Right atrium auricular region (tissue), 2 donors: ENCODE data around the gene PEX14. TPM values are rescaled to one million over a fixed set of nuclear protein-coding genes. Genes with fewer than 3 reads are reported as not detected.
A peak's percentile ranks its signal among the peaks of the same experiment; 100 is the strongest.

Experiments
- DNase-seq: peaks from one replicate; pipeline ENCODE4 v3.0.0-alpha.2; 2019; ENCODE audit warnings: low spot score
- H3K27ac ChIP-seq, 2 donors: fragments of 200-600 bp; sonication (generic); 1 replicate in 1 of 2; 2 replicates in 1 of 2; pipeline ENCODE4 v1.5.1; 2016 to 2019
- H3K27me3 ChIP-seq, 2 donors: fragments of 200-600 bp; sonication (generic); one replicate each; pipeline versions ENCODE4 v1.5.1 to v1.6.0; 2017 to 2019
- H3K36me3 ChIP-seq: fragments of 200-600 bp; sonication (generic); one replicate; pipeline ENCODE4 v1.5.1; 2016
- H3K4me1 ChIP-seq, 2 donors: fragments of 200-600 bp; sonication (generic); one replicate each; pipeline versions ENCODE4 v1.5.1 to v1.6.0; 2017 to 2019
- H3K4me3 ChIP-seq, 2 donors: fragments of 200-600 bp; sonication (generic); 1 replicate in 1 of 2; 2 replicates in 1 of 2; pipeline ENCODE4 v1.5.1; 2017 to 2019; ENCODE audit warnings: mild to moderate bottlenecking in 1 of 2, moderate library complexity in 1 of 2
- H3K9me3 ChIP-seq, 2 donors: fragments of 200-600 bp; sonication (generic); one replicate each; pipeline ENCODE4 v1.5.1; 2019
- total RNA-seq, 2 donors: library from RNA; depleted of rRNA; stranded (reverse); fragments of >200 nt; gene quantifications; one replicate each; pipeline ENCODE4 v1.1.0, GENCODE V29; 2016
- TF ChIP-seq, protein P1 (sequence below), 2 donors: fragments of 200-600 bp; sonication (generic); IDR thresholded peaks; one replicate each; pipeline ENCODE4 v1.5.1; 2019; ENCODE audit warnings: antibody characterized with exemption in 2 of 2

The PEX14 gene
- total RNA-seq, 2 donors from 2014 or later, result 13.7 to 14.5 TPM

GRCh38 chr1:10431070-10431730, 43.5 kb upstream of the PEX14 start:
- no peak for DNase-seq
- Histone ChIP-seq H3K36me3 (no peaks in the 10 kb centered on the region), H3K27ac (peak overlapping the region; percentile 63 to 70), H3K4me3 (peak overlapping the region; percentile 53 to 75), H3K9me3 (no peaks in the 10 kb centered on the region), H3K4me1 (peaks cover 0 to 18% of the 10 kb centered on the region in 2 donors), H3K27me3 (no peaks in the 10 kb centered on the region)
- TF ChIP-seq, protein P1, sequence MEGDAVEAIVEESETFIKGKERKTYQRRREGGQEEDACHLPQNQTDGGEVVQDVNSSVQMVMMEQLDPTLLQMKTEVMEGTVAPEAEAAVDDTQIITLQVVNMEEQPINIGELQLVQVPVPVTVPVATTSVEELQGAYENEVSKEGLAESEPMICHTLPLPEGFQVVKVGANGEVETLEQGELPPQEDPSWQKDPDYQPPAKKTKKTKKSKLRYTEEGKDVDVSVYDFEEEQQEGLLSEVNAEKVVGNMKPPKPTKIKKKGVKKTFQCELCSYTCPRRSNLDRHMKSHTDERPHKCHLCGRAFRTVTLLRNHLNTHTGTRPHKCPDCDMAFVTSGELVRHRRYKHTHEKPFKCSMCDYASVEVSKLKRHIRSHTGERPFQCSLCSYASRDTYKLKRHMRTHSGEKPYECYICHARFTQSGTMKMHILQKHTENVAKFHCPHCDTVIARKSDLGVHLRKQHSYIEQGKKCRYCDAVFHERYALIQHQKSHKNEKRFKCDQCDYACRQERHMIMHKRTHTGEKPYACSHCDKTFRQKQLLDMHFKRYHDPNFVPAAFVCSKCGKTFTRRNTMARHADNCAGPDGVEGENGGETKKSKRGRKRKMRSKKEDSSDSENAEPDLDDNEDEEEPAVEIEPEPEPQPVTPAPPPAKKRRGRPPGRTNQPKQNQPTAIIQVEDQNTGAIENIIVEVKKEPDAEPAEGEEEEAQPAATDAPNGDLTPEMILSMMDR (IDR thresholded peaks at IDR 0.05), result no peak

GRCh38 chr1:10432910-10433700, 41.6 kb upstream of the PEX14 start:
- Histone ChIP-seq H3K27ac (no peak overlapping the region), H3K9me3 (no peaks in the 10 kb centered on the region), H3K4me1 (peaks cover 0 to 18% of the 10 kb centered on the region in 2 donors), H3K27me3 (no peaks in the 10 kb centered on the region), H3K36me3 (no peaks in the 10 kb centered on the region), H3K4me3 (no peak overlapping the region)
- no peak for DNase-seq
- TF ChIP-seq, protein P1 (IDR thresholded peaks at IDR 0.05), result no peak

GRCh38 chr1:10433790-10434189, 41.0 kb upstream of the PEX14 start:
- H3K4me3 ChIP-seq, result no peak overlapping the region
- DNase-seq, result no peak
- no peaks in the 10 kb centered on the region for H3K9me3 ChIP-seq
- no peaks in the 10 kb centered on the region for H3K36me3 ChIP-seq
- H3K4me1 ChIP-seq, result peaks cover 0 to 18% of the 10 kb centered on the region in 2 donors
- no peak overlapping the region for H3K27ac ChIP-seq
- no peaks in the 10 kb centered on the region for H3K27me3 ChIP-seq
- TF ChIP-seq, protein P1 (IDR thresholded peaks at IDR 0.05), result no peak

DNA sequence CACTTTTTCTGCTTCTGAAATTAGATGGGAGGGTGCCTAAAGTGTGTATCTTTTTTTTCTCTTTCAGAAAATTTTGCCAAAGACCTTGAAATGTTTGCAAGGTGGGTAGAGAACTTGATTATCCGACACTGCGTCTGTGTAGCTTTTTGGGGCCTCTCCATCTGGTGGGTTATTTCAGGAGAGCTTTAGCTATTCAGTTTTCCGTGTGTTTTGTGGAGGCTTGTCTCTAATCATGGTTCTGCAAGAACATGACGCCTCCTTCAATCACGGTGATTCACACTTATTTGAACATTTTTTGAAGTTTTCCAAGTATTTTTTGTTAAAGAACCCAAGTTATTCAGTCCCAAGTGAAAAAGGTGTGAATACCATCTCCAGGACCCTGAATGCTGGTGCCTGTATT, 40.2 kb upstream of the PEX14 start:
- DNase-seq, result no peak
- no peaks in the 10 kb centered on the region for H3K27me3 ChIP-seq
- H3K36me3 ChIP-seq, result no peaks in the 10 kb centered on the region
- TF ChIP-seq, protein P1 (IDR thresholded peaks at IDR 0.05), result no peak
- H3K4me3 ChIP-seq, result no peak overlapping the region
- H3K4me1 ChIP-seq, result peaks cover 0 to 16% of the 10 kb centered on the region in 2 donors
- no peak overlapping the region for H3K27ac ChIP-seq
- H3K9me3 ChIP-seq, result no peaks in the 10 kb centered on the region

DNA sequence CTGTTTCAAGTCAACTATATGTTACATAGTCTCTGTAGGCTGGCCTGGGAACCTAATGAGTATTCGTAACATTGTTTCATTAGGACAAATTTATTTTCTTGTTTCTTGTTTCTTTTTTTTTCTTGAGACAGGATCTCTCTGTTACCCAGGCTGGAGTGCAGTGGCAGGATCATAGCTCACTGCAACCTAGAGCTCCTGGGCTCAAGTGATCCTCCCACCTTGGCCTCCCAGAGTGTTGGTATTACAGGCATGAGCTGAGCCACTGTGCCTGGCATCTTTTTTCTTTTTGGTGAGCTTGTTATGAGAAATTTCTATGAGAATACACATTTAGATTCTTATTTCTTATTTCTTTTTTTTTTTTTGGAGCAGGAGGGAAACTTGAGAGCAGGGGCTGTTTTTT, 37.7 kb upstream of the PEX14 start:
- TF ChIP-seq, protein P1 (IDR thresholded peaks at IDR 0.05), result no peak
- no peak overlapping the region for H3K27ac ChIP-seq
- H3K4me1 ChIP-seq, result no peaks in the 10 kb centered on the region
- no peak for DNase-seq
- H3K36me3 ChIP-seq, result no peaks in the 10 kb centered on the region
- no peaks in the 10 kb centered on the region for H3K9me3 ChIP-seq
- H3K4me3 ChIP-seq, result no peak overlapping the region
- no peaks in the 10 kb centered on the region for H3K27me3 ChIP-seq
